AG04450 (cell line): ENCODE measurements around the gene DDX54. TPM values are rescaled to one million over a fixed set of nuclear protein-coding genes. Genes with fewer than 3 reads are reported as not detected.
"Not testable (repeated sequence)": the region's sequence is repeated elsewhere in the genome, so short reads cannot be mapped to it uniquely, and the experiment has no call there.

ENCODE experiments used
- CTCF ChIA-PET: fragments of 300-600, 350-600 bp; formaldehyde crosslinking; extraction: SDS; loops from one replicate; lab custom pipeline; 2022; ENCODE audit warnings: antibody characterized with exemption, inconsistent platforms; lab: Charles Lee
- POLR2A ChIA-PET: fragments of 350-600 bp; formaldehyde crosslinking; extraction: SDS; loops from one replicate; lab custom pipeline; 2021; ENCODE audit warnings: antibody characterized with exemption, inconsistent platforms; lab: Yijun Ruan, JAX
- DNase-seq: peaks from one replicate; pipeline ENCODE4 v3.0.0-alpha.2; 2011; ENCODE audit warnings: low read depth, low spot score
- H3K27ac ChIP-seq: one replicate; pipeline ENCODE4 v1.5.1; 2012; ENCODE audit warnings: low read depth, low read length, control low read depth
- H3K27me3 ChIP-seq: one replicate; pipeline ENCODE4 v1.6.0; 2012; ENCODE audit warnings: low read length; ENCODE audit not compliant: control insufficient read depth, insufficient read depth
- H3K4me3 ChIP-seq: 2 replicates; pipeline ENCODE4 v1.5.1; 2011; ENCODE audit warnings: mild to moderate bottlenecking, low read depth, low read length, control low read depth
- H3K9me3 ChIP-seq: 2 replicates; pipeline ENCODE4 v1.5.1; 2012; ENCODE audit warnings: low read length; ENCODE audit not compliant: control insufficient read depth, insufficient read depth
- polyA plus RNA-seq: library from polyadenylated mRNA; depleted of rRNA; stranded (reverse); fragments of >200 nt; gene quantifications from 2 replicates; pipeline ENCODE4 v1.2.3, GENCODE V29; 2011
- TF ChIP-seq, protein P1 (sequence below): IDR thresholded peaks from 2 replicates; pipeline ENCODE4 v1.5.1; 2011; ENCODE audit warnings: low read depth, low read length, control low read depth, inconsistent platforms

DDX54 gene
- polyA plus RNA-seq, 1 experiment = 26.9 TPM

GRCh38 chr12:113119980-113120669 lies 65.2 kb downstream of the DDX54 start:
- no peak for DNase-seq
- H3K27ac ChIP-seq = no peak overlapping the region
- peaks cover 3% of the 10 kb centered on the region for H3K27me3 ChIP-seq
- ChIA-PET CTCF (interaction anchor here (1.4 kb wide), 1 partner anchor 71 kb away, joined by 3 read pairs; no protein-coding TSS in a partner anchor), POLR2A (no interaction called here)
- H3K9me3 ChIP-seq = no peaks in the 10 kb centered on the region
- no peak overlapping the region for H3K4me3 ChIP-seq
- TF ChIP-seq, protein P1, sequence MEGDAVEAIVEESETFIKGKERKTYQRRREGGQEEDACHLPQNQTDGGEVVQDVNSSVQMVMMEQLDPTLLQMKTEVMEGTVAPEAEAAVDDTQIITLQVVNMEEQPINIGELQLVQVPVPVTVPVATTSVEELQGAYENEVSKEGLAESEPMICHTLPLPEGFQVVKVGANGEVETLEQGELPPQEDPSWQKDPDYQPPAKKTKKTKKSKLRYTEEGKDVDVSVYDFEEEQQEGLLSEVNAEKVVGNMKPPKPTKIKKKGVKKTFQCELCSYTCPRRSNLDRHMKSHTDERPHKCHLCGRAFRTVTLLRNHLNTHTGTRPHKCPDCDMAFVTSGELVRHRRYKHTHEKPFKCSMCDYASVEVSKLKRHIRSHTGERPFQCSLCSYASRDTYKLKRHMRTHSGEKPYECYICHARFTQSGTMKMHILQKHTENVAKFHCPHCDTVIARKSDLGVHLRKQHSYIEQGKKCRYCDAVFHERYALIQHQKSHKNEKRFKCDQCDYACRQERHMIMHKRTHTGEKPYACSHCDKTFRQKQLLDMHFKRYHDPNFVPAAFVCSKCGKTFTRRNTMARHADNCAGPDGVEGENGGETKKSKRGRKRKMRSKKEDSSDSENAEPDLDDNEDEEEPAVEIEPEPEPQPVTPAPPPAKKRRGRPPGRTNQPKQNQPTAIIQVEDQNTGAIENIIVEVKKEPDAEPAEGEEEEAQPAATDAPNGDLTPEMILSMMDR = no peak

DNA sequence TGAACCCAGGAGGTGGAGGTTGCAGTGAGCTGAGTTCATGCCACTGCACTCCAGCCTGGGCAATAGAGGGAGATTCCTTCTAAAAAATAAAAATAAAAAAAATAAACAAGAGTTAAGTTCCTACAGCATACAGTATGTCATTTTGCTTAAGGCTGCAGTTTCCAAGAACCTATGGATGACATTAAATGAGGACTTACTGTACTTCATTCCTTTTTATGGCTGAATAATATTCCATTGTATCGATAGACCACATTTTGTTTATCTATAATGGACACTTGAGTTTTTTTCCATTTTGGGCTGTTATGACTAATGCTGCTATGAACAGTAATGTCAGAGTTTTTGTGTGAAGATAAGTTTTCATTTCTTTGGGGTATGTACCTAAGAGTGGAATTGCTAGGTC lies 67.1 kb downstream of the DDX54 start:
- Histone ChIP-seq H3K27me3 (peaks cover 3% of the 10 kb centered on the region), H3K27ac (no peak overlapping the region), H3K4me3 (no peak overlapping the region), H3K9me3 (no peaks in the 10 kb centered on the region)
- DNase-seq = no peak
- TF ChIP-seq, protein P1 = no peak
- ChIA-PET POLR2A (interaction anchor here (0.5 kb wide), 1 partner anchor 1194 kb away, joined by 3 read pairs; no protein-coding TSS in a partner anchor), CTCF (no interaction called here)

DNA sequence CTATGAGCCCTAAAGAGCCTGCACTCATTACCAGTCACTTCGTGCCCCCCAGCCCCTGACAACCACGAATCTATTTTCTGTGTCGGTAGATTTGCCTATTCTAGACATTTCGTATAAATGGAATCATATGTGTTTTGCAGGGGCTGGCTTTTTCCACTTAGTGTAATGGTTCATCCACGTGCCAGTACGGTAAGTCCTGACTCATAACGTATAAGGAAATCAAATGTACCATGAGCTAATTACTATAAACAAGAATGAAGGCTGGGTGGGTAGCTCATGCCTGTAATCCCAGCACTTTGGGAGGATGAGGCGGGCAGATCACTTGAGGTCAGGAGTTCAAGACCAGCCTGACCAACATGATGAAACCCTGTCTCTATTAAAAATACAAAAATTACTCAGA lies 67.6 kb downstream of the DDX54 start:
- not testable (repeated sequence) for DNase-seq
- POLR2A ChIA-PET = interaction anchor here (0.5 kb wide), 1 partner anchor 1195 kb away, joined by 3 read pairs; no protein-coding TSS in a partner anchor

DNA sequence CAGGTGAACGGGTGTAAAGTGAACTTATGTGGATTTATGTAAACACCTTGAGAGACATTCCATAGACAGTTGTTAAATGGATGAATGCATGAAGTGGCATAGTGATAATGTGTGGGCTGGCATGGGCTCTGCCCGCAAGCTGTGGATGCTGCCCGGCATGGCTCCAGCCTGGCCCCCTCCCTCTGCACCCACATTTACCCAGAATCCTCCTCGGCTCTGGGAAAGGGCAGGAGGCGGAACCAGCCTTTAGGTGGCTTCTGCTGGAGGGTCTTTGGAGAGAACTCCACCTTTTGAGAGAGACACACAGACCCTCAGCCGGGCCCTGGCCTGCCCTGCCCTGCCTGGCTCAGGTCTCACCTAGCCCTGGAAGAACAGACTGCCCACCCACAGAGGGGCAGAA lies 68.4 kb downstream of the DDX54 start:
- no peak for DNase-seq
- Histone ChIP-seq H3K27ac (no peak overlapping the region), H3K9me3 (no peaks in the 10 kb centered on the region; the same call in 1 of the 2 replicates), H3K27me3 (peaks cover 3% of the 10 kb centered on the region), H3K4me3 (no peak overlapping the region)
- POLR2A ChIA-PET = no interaction called here
- CTCF ChIA-PET = no interaction called here
- TF ChIP-seq, protein P1 = no peak

More for the DNA sequence above, 67.6 kb downstream of the DDX54 start:
- H3K27me3 ChIP-seq, H3K27ac ChIP-seq, CTCF ChIA-PET, H3K4me3 ChIP-seq, H3K9me3 ChIP-seq: not testable (repeated sequence)

GRCh38 chr12:113115455-113116126 lies 69.7 kb downstream of the DDX54 start:
- DNase-seq = no peak
- POLR2A ChIA-PET = no interaction called here
- CTCF ChIA-PET = no interaction called here

More at GRCh38 chr12:113115455-113116126, 69.7 kb downstream of the DDX54 start:
- Histone ChIP-seq H3K27me3 (peaks cover 3% of the 10 kb centered on the region), H3K9me3 (no peaks in the 10 kb centered on the region; the same call in 1 of the 2 replicates), H3K27ac (no peak overlapping the region), H3K4me3 (no peak overlapping the region)
- TF ChIP-seq, protein P1 = no peak
